GM18861 (cell line): Measurements from ENCODE around the gene PAMR1.
"Not testable (repeated sequence)": the region's sequence is repeated elsewhere in the genome, so short reads cannot be mapped to it uniquely, and the experiment has no call there.

ENCODE experiments used
- ATAC-seq: cut with Tn5 transposase; IDR thresholded peaks from one replicate; pipeline ENCODE4 v1.9.1; 2021; ENCODE audit not compliant: unreplicated experiment

Gene PAMR1

GRCh38 chr11:35545391-35546003 lies 20.1 kb upstream of the PAMR1 start:
- ATAC-seq = no peak

GRCh38 chr11:35543481-35543880 lies 18.1 kb upstream of the PAMR1 start:
- no peak for ATAC-seq

- ATAC-seq = no peak
Observed at GRCh38 chr11:35541621-35542375, 16.4 kb upstream of the PAMR1 start.

- ATAC-seq = no peak
Observed at GRCh38 chr11:35540526-35540925, 15.1 kb upstream of the PAMR1 start.

- no peak for ATAC-seq
Observed at GRCh38 chr11:35539781-35540281, 14.4 kb upstream of the PAMR1 start.

GRCh38 chr11:35539256-35539655 lies 13.8 kb upstream of the PAMR1 start:
- no peak for ATAC-seq

- ATAC-seq = no peak
Observed at GRCh38 chr11:35536470-35536869, 11.1 kb upstream of the PAMR1 start.

- no peak for ATAC-seq
Observed at GRCh38 chr11:35531246-35531645, 5.8 kb upstream of the PAMR1 start.

- no peak for ATAC-seq
Observed at GRCh38 chr11:35529971-35530495, 4.6 kb upstream of the PAMR1 start.

- no peak for ATAC-seq
Observed at GRCh38 chr11:35526370-35526792, 965 bp upstream of the PAMR1 start.

GRCh38 chr11:35524780-35525179 lies 636 bp downstream of the PAMR1 start:
- ATAC-seq = no peak

- ATAC-seq = no peak
Observed at GRCh38 chr11:35523861-35524260, 1.6 kb downstream of the PAMR1 start.

GRCh38 chr11:35523331-35523768 lies 2.1 kb downstream of the PAMR1 start:
- ATAC-seq = no peak

GRCh38 chr11:35522091-35522490 lies 3.3 kb downstream of the PAMR1 start:
- ATAC-seq = not testable (repeated sequence)

- no peak for ATAC-seq
Observed at GRCh38 chr11:35520376-35520775, 5.0 kb downstream of the PAMR1 start.

GRCh38 chr11:35518766-35519165 lies 6.7 kb downstream of the PAMR1 start:
- ATAC-seq = no peak

- ATAC-seq = no peak
Observed at GRCh38 chr11:35517481-35517880, 7.9 kb downstream of the PAMR1 start.

GRCh38 chr11:35516403-35516802 lies 9.0 kb downstream of the PAMR1 start:
- ATAC-seq = no peak

GRCh38 chr11:35515224-35515623 lies 10.2 kb downstream of the PAMR1 start:
- ATAC-seq = no peak

GRCh38 chr11:35514481-35514880 lies 10.9 kb downstream of the PAMR1 start:
- ATAC-seq = no peak

GRCh38 chr11:35511666-35512065 lies 13.8 kb downstream of the PAMR1 start:
- no peak for ATAC-seq

GRCh38 chr11:35507688-35508087 lies 17.7 kb downstream of the PAMR1 start:
- no peak for ATAC-seq
